Left renal cortex interstitium (tissue), 4 donors: ENCODE measurements around the gene INPP4A. TPM values are rescaled to one million over a fixed set of nuclear protein-coding genes. Genes with fewer than 3 reads are reported as not detected.

Source experiments
- DNase-seq, 4 donors: peaks; one replicate each; pipeline ENCODE4 v3.0.0-alpha.2; 2013; ENCODE audit warnings: low read depth in 4 of 4, low spot score in 2 of 4, missing footprints in 1 of 4
- polyA plus RNA-seq, 4 donors: library from polyadenylated mRNA; unstranded; fragments of 120-200 nt; gene quantifications; one replicate each; pipeline ENCODE4 v1.2.1, GENCODE V29; 2013; ENCODE audit not compliant: insufficient read length in 4 of 4

INPP4A gene
- polyA plus RNA-seq, 4 donors: 17.4 to 27.6 (median 20.5) TPM

- no peak for DNase-seq
Observed at GRCh38 chr2:98535971-98536677, 91.5 kb downstream of the INPP4A start.

DNA sequence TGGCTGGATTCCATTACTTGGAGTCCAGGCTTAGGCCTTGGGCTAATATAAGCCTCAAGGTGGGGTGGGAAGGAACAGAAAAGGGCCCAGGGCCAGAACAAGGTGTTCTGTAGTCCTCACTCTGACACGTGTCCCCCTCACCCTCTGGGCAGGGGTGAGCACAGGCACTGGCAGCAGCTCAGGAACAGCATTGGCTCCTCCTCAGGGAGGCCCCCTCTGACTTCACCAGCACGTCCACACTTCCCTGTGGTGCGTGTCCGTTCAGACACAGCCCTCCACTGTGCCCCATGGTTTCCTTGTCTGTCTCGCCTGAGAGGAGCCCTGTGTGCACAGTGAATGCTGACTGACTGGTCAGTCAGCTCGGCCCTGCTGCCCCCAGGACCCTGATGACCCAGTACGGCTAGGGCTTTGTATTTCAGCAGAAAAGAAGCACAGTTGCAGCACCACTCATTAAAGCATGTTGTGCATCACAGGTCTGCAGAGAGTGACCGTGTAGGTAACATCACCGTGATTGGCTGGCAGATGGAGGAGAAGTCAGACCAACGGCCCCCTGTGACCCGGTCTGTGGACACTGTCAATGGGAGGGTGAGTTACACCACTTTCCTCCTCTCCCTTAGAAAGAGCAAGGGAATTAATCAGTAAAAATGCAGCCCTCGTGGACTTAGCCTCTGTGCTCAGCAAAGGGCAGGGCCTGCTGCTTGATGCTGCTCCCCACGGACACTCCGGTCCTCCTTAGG, 92.9 kb downstream of the INPP4A start:
- no peak for DNase-seq

GRCh38 chr2:98538280-98539041, 93.8 kb downstream of the INPP4A start:
- no peak for DNase-seq

DNA sequence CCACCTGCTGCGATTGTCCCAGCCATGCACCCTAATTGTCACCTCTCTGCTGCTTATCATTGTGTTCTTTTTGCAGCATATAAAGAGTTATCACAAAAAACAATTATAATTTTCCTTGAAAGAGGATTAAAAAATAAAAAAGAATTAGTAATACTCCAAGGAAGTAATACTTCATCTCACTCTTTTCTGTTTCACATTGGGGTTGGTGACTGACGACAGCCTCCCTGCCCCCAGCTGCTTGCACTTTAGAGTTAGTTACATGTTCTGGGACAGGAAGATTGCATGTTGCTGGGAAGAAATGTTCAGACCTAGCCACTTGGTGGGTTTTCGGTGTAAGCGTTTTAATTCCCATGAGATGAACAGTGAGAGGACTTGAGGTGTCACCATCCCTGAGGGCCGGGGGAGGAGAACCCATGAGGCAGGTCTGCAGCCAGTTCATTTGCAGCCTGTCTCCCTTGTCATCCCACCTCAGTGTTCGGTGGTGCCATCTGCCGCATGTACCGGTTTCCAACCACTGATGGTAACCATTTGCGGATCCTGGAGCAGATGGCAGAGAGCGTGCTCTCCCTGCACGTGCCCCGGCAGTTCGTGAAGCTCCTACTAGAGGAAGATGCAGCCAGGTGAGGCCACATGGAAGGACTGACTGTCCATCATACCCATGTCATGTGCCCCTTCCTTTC, 94.5 kb downstream of the INPP4A start:
- DNase-seq: no peak

DNA sequence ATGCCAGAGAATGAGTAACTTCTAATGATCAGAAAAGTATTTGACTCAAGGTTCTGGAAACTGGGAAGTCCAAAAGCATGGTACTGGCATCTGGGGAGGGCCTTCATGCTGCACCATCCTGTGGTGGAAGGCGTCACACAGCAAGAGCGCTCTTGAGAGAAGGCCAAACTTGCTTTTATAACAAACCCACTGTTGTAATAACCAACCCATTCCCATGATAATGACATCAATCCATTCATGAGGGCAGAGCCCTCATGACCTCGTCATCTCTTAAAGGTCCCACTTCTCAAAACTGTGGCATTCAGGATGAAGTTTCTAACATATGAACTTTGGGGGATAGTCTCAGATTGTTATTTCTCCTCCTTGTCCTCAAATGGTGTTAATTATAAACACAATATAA, 95.9 kb downstream of the INPP4A start:
- no peak for DNase-seq

GRCh38 chr2:98541489-98541888, 96.8 kb downstream of the INPP4A start:
- no peak for DNase-seq

DNA sequence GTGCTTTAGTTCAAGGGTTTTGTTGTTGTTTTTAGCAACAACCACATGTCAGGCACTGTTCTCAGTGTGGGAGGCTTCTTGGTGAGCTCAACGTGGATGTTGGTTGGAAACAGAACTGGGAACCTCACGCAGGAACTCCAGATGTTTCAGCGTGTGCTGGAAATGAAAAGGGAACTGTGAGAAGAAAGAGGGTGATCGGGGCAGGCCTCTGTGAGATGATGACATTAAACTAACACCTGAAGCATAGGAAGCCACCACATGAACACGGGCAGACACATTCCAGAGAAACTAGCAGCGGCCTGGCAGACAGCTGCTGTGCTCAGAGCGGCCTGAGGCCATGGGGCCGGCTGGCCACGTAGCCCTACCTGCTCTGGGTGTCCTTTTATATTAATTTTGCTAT, 97.2 kb downstream of the INPP4A start:
- no peak for DNase-seq

DNA sequence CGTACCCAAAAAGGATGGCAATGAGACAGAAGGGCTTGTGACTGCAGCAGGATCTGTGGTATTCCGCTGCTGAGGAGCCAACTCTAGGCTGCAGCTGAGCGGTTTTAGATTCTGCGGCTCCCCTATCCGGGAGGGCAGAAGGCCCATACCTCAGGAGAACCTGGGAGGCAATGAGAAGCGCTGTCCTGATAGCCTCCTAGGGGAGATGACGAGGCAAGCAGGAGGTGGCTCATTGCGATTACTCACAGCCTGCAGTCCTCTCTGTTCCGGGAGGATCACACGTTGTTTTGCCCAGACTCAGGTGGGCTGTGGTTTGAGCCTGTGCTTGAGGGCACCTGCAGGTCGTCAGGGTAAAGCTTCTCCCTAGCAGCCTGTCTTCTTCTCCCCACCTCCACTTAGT, 98.6 kb downstream of the INPP4A start:
- DNase-seq: no peak

- no peak for DNase-seq
Observed at GRCh38 chr2:98543842-98544241, 99.2 kb downstream of the INPP4A start.

- no peak for DNase-seq
Observed at GRCh38 chr2:98545591-98545990, 100.9 kb downstream of the INPP4A start.

- DNase-seq: no peak
Observed at GRCh38 chr2:98546186-98546585, 101.5 kb downstream of the INPP4A start.

DNA sequence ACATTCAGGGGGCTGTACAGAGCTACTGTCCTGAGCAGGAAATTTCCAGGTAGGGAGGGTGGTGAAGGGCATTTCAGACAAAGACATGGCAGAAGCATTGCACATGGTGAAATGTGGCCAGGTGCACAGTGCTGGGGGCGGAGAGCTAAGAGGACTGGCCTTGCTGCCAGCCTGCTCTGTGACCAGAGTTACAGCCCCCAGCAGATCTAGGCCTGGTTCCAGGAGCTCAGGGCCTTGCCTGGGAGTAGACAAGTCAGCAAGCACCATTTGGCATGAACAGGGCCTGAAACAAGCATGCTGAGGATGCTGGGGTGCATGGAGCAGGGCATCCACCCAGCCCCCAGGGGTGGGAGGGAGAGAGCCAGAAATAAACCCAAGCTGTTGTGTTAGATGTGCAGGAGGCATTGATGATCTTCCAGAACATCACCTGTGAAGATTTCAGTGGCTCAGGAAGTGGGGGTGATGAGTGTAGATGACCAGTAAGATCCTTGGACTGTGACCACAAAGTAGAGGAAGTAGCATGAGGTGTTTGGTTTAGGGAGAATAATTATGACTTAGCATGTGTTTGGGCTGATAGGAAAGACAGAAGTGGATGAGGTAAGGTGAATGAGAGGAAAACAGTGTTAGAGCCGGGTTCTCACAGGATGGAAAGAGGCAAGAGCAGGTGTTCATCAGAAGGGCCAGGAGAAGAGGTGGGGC, 102.6 kb downstream of the INPP4A start:
- no peak for DNase-seq

DNA sequence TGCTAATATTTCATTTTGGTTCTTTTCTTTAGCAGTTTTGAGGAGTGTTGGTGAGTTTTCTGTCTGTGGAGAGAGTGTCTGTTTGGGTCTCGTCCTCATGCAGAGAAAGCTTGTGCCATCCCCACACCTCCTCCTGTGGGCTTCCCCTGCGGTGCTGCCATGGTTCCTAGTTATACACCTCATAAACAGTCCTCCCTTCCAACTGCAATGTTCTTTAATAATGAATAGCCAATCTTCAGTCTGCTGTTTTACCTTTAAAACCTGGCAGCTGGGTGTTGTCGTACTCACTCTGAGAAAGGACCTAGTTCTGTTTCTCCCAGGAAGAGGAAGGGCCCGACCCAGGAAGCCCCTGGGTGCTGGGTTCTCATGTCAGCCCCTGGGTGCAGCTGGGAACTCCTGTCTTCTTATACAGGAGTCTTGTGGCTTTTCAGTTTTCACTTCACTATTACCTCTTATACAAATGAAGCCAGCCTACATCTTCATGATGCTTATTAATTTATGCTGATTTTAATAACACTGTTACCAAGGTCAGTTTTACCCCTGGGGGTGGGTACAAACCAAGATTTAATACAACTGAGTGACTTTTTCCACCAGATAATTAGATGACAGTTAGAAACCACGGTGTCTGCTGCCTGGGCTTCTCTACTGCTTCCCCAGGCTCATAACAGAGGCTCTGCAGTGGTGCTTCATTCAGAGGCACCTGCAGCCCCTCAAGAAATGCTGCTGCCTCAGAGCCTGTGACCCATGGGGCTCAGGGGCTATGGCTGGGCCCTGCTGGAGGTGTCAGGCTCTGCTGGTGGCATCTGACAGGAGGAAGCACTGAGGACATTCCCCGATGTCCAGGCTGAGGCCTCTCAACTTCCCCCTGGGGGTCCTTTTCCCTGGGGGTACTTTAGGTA, 104.5 kb downstream of the INPP4A start:
- DNase-seq: no peak

DNA sequence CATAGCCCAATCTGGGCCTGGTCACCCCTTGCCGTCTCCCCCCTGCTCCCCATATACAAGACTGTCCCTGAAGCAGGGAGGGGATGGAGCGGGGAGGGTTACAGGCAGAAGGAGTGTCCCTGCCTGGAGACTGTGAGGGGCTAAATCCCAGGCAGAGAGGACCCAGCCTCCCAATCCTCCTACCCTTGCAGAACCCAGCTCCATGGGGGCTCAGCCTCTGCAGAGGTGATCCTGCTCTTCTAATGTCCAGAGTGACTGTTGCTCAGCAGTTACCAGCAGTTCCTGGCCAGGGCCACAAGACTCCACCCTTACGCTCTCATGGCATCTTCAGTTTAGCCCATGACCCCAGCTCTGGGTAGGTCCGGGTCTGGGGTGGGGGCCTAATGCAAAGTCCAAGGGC, 105.5 kb downstream of the INPP4A start:
- DNase-seq: no peak

DNA sequence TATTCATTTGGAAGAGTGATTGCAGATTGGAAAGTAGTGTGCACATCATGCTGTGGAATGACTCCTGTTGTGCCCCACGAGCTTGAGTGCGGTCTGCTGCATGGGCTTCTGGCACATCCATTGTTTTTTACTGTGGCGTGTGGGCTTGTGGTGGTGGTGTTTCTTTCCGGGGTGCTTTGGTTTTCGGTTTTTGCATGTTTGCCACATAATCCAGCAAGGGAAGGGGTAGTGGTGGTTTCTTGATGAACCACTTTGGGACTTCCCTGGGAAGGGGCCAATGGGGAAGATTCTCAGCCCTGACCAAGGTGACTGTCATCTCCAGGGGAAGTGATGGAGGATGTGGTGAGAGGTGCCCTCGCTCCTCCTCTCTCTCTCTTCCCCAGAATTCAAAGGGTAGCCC, 106.7 kb downstream of the INPP4A start:
- DNase-seq: no peak

GRCh38 chr2:98552499-98553179, 108.0 kb downstream of the INPP4A start:
- DNase-seq: no peak

DNA sequence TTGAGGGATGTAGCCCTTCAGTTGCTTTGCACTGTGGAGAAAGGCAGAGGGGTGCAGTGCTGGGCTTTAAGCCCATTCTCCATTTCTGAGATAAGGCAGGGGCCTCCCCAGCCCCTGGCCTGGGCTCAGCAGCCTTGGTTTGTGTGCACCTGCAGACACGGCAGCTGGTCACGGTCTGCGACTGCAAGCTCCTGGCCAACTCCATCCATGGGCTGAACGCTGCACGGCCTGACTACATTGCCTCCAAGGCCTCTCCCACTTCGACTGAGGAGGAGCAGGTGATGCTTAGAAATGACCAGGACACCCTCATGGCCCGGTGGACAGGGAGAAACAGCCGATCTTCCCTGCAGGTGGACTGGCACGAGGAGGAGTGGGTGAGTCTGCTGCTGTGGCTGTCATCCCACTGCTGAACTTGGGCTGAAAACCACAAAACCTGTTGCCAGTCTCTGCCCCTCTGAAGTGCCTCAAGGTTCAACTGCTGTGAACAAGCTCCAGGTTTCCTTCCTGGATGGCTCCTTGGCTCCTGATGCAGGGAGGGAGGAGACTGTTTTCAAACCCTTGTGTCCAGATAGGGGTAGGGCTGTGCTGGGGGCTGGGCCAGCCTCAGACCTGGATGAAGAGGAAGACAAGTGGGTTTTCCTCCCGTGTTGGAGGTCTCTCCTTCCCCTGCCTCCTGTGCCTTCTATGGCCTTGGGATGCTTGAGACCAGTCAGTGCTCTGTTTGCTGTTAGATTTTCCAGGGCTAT, 109.6 kb downstream of the INPP4A start:
- no peak for DNase-seq

GRCh38 chr2:98555696-98556095, 111.0 kb downstream of the INPP4A start:
- peak in 2 of 4 donors; percentile 17 to 18 for DNase-seq
